Activated B cell treated with CpG ODN at 0.5 μM for 24 hours (primary cell): ENCODE results near the gene SRGAP3. TPM values are rescaled to one million over a fixed set of nuclear protein-coding genes. Genes with fewer than 3 reads are reported as not detected.

Source experiments
- ATAC-seq: fragments of 200-7000 bp; cut with Tn5 transposase; one replicate; pipeline ENCODE4 v1.10.0; 2021; ENCODE audit warnings: low read depth, mild to moderate bottlenecking, moderate library complexity
- CTCF ChIA-PET: fragments of 350-600 bp; sonication (Branson Sonifier 250); formaldehyde crosslinking; loops from one replicate; lab custom pipeline; 2021; ENCODE audit warnings: antibody characterized with exemption; lab: Charles Lee
- POLR2A ChIA-PET: fragments of 350-600 bp; sonication (Branson Sonifier 250); formaldehyde crosslinking; loops from one replicate; lab custom pipeline; 2021; ENCODE audit warnings: antibody characterized with exemption; lab: Charles Lee
- DNase-seq: peaks from one replicate; pipeline ENCODE4 v3.0.0; 2022
- H3K27ac Mint-ChIP-seq: one replicate; pipeline ENCODE4 v1.8.0; 2020; ENCODE audit warnings: mixed read lengths
- H3K27me3 Mint-ChIP-seq: one replicate; pipeline ENCODE4 v1.8.0; 2021; ENCODE audit warnings: mixed read lengths
- H3K36me3 Mint-ChIP-seq: one replicate; pipeline ENCODE4 v1.8.0; 2021; ENCODE audit warnings: low read depth, mixed read lengths
- H3K4me1 Mint-ChIP-seq: one replicate; pipeline ENCODE4 v1.8.0; 2021; ENCODE audit warnings: mixed read lengths
- H3K4me3 Mint-ChIP-seq: one replicate; pipeline ENCODE4 v1.8.0; 2020; ENCODE audit warnings: mild to moderate bottlenecking, mixed read lengths
- H3K9me3 Mint-ChIP-seq: one replicate; pipeline ENCODE4 v1.8.0; 2020; ENCODE audit warnings: mixed read lengths
- CTCF ChIP-seq: fragments of 200-600 bp; IDR thresholded peaks from one replicate; pipeline ENCODE4 v1.8.0; 2022; ENCODE audit warnings: antibody characterized with exemption, mild to moderate bottlenecking
- intact Hi-C: fragments of 100-400 bp; cut with micrococcal nuclease; formaldehyde crosslinking; loops from one replicate; pipeline ENCODE4 v1.15.1; 2024
- total RNA-seq: library from RNA; stranded (reverse); gene quantifications from 2 replicates; pipeline ENCODE4 v1.2.3, GENCODE V29; 2022

The SRGAP3 gene
- total RNA-seq, 1 donor from 2014 or later: 0.58 TPM

- ATAC-seq (no peak), DNase-seq (no peak)
- Mint-ChIP-seq H3K9me3 (no peaks in the 10 kb centered on the region), H3K36me3 (no peaks in the 10 kb centered on the region), H3K4me1 (peaks cover 18% of the 10 kb centered on the region), H3K4me3 (no peak overlapping the region), H3K27me3 (peaks cover 2% of the 10 kb centered on the region), H3K27ac (no peak overlapping the region)
- CTCF ChIA-PET: no interaction called here
- intact Hi-C loops: loop anchor here (5.0 kb wide), 1 partner anchor 67 kb away; no protein-coding TSS in a partner anchor
- TF ChIP-seq CTCF: no peak
- POLR2A ChIA-PET: no interaction called here
These were observed 65.0 kb downstream of the SRGAP3 start for GRCh38 chr3:9184461-9184835.

- Mint-ChIP-seq H3K9me3 (no peaks in the 10 kb centered on the region), H3K27me3 (peaks cover 2% of the 10 kb centered on the region), H3K4me3 (no peak overlapping the region), H3K36me3 (no peaks in the 10 kb centered on the region), H3K4me1 (peaks cover 20% of the 10 kb centered on the region), H3K27ac (no peak overlapping the region)
- intact Hi-C loops: loop anchor here (5.0 kb wide), 1 partner anchor 67 kb away; no protein-coding TSS in a partner anchor
- no peak for ATAC-seq
- no peak for DNase-seq
- CTCF ChIA-PET: no interaction called here
- POLR2A ChIA-PET: no interaction called here
- TF ChIP-seq CTCF: no peak
These were observed 65.5 kb downstream of the SRGAP3 start for GRCh38 chr3:9183811-9184460.

GRCh38 chr3:9183011-9183410 lies 66.4 kb downstream of the SRGAP3 start:
- TF ChIP-seq CTCF: no peak
- intact Hi-C loops: loop anchor here (5.0 kb wide), 1 partner anchor 66 kb away; no protein-coding TSS in a partner anchor
- no peak for ATAC-seq
- POLR2A ChIA-PET: no interaction called here
- CTCF ChIA-PET: no interaction called here
- no peak for DNase-seq
- H3K27me3 Mint-ChIP-seq: peaks cover 2% of the 10 kb centered on the region
- H3K36me3 Mint-ChIP-seq: no peaks in the 10 kb centered on the region
- no peak overlapping the region for H3K27ac Mint-ChIP-seq
- no peak overlapping the region for H3K4me3 Mint-ChIP-seq
- no peaks in the 10 kb centered on the region for H3K9me3 Mint-ChIP-seq
- peaks cover 22% of the 10 kb centered on the region for H3K4me1 Mint-ChIP-seq

- Mint-ChIP-seq H3K4me1 (peaks cover 22% of the 10 kb centered on the region), H3K9me3 (no peaks in the 10 kb centered on the region), H3K36me3 (no peaks in the 10 kb centered on the region), H3K27me3 (no peaks in the 10 kb centered on the region), H3K27ac (no peak overlapping the region), H3K4me3 (peak overlapping the region; percentile 53)
- ATAC-seq: no peak
- no peak for DNase-seq
- POLR2A ChIA-PET: no interaction called here
- CTCF ChIA-PET: no interaction called here
- TF ChIP-seq CTCF: no peak
- intact Hi-C loops: loop anchor here (5.0 kb wide), 1 partner anchor 63 kb away; no protein-coding TSS in a partner anchor
These were observed 68.7 kb downstream of the SRGAP3 start for GRCh38 chr3:9180764-9181117.

GRCh38 chr3:9179826-9180763 lies 69.4 kb downstream of the SRGAP3 start:
- no peaks in the 10 kb centered on the region for H3K9me3 Mint-ChIP-seq
- peaks cover 22% of the 10 kb centered on the region for H3K4me1 Mint-ChIP-seq
- intact Hi-C loops: loop anchor here (5.0 kb wide), 1 partner anchor 63 kb away; no protein-coding TSS in a partner anchor
- no peaks in the 10 kb centered on the region for H3K36me3 Mint-ChIP-seq
- ChIA-PET POLR2A (no interaction called here), CTCF (no interaction called here)
- H3K27ac Mint-ChIP-seq: no peak overlapping the region
- TF ChIP-seq CTCF: no peak
- ATAC-seq (peak; percentile 37), DNase-seq (no peak)
- H3K27me3 Mint-ChIP-seq: no peaks in the 10 kb centered on the region
- peak overlapping the region; percentile 53 for H3K4me3 Mint-ChIP-seq
